Activated B cell treated with CpG ODN at 0.5 μM for 24 hours (primary cell): ENCODE results near the gene KCTD3. TPM values are rescaled to one million over a fixed set of nuclear protein-coding genes. Genes with fewer than 3 reads are reported as not detected.

Source experiments
- ATAC-seq: fragments of 200-7000 bp; cut with Tn5 transposase; one replicate; pipeline ENCODE4 v1.10.0; 2021; ENCODE audit warnings: low read depth, mild to moderate bottlenecking, moderate library complexity
- CTCF ChIA-PET: fragments of 350-600 bp; sonication (Branson Sonifier 250); formaldehyde crosslinking; loops from one replicate; lab custom pipeline; 2021; ENCODE audit warnings: antibody characterized with exemption; lab: Charles Lee
- POLR2A ChIA-PET: fragments of 350-600 bp; sonication (Branson Sonifier 250); formaldehyde crosslinking; loops from one replicate; lab custom pipeline; 2021; ENCODE audit warnings: antibody characterized with exemption; lab: Charles Lee
- DNase-seq: peaks from one replicate; pipeline ENCODE4 v3.0.0; 2022
- H3K27ac Mint-ChIP-seq: one replicate; pipeline ENCODE4 v1.8.0; 2020; ENCODE audit warnings: mixed read lengths
- H3K27me3 Mint-ChIP-seq: one replicate; pipeline ENCODE4 v1.8.0; 2021; ENCODE audit warnings: mixed read lengths
- H3K36me3 Mint-ChIP-seq: one replicate; pipeline ENCODE4 v1.8.0; 2021; ENCODE audit warnings: low read depth, mixed read lengths
- H3K4me1 Mint-ChIP-seq: one replicate; pipeline ENCODE4 v1.8.0; 2021; ENCODE audit warnings: mixed read lengths
- H3K4me3 Mint-ChIP-seq: one replicate; pipeline ENCODE4 v1.8.0; 2020; ENCODE audit warnings: mild to moderate bottlenecking, mixed read lengths
- H3K9me3 Mint-ChIP-seq: one replicate; pipeline ENCODE4 v1.8.0; 2020; ENCODE audit warnings: mixed read lengths
- intact Hi-C: fragments of 100-400 bp; cut with micrococcal nuclease; formaldehyde crosslinking; loops from one replicate; pipeline ENCODE4 v1.15.1; 2024
- total RNA-seq: library from RNA; stranded (reverse); gene quantifications from 2 replicates; pipeline ENCODE4 v1.2.3, GENCODE V29; 2022
- TF ChIP-seq, protein P1 (sequence below): fragments of 200-600 bp; IDR thresholded peaks from one replicate; pipeline ENCODE4 v1.8.0; 2022; ENCODE audit warnings: antibody characterized with exemption, mild to moderate bottlenecking

KCTD3 gene
- total RNA-seq, 1 donor from 2014 or later, result 5.8 TPM

DNA sequence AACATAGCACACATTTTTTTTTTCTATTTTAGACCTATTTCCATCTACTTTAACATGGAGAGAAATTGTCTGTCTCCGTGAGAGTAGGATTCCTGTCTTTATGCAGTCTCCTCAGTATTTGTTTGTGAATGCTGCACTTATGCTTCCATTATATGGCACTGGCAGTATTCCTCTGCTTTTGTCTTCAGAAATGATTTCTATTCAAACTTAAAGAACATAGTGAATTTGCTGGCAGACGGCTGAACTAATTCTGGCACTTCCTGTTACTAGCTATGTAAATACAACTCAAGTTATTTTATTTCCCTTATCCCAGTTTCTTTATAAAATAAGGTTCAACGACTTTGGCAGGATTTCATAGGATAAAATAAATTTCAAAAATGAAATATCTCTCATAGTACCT is 45.3 kb downstream of the KCTD3 start:
- CTCF ChIA-PET, result interaction anchor here (0.9 kb wide), 1 partner anchor 18 kb away, joined by 3 read pairs; no protein-coding TSS in a partner anchor
- no peaks in the 10 kb centered on the region for H3K27me3 Mint-ChIP-seq
- peaks cover 19% of the 10 kb centered on the region for H3K36me3 Mint-ChIP-seq
- no peaks in the 10 kb centered on the region for H3K9me3 Mint-ChIP-seq
- POLR2A ChIA-PET, result no interaction called here
- TF ChIP-seq, protein P1, sequence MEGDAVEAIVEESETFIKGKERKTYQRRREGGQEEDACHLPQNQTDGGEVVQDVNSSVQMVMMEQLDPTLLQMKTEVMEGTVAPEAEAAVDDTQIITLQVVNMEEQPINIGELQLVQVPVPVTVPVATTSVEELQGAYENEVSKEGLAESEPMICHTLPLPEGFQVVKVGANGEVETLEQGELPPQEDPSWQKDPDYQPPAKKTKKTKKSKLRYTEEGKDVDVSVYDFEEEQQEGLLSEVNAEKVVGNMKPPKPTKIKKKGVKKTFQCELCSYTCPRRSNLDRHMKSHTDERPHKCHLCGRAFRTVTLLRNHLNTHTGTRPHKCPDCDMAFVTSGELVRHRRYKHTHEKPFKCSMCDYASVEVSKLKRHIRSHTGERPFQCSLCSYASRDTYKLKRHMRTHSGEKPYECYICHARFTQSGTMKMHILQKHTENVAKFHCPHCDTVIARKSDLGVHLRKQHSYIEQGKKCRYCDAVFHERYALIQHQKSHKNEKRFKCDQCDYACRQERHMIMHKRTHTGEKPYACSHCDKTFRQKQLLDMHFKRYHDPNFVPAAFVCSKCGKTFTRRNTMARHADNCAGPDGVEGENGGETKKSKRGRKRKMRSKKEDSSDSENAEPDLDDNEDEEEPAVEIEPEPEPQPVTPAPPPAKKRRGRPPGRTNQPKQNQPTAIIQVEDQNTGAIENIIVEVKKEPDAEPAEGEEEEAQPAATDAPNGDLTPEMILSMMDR, result no peak
- DNase-seq, result no peak
- intact Hi-C loops, result no loop called here
- ATAC-seq, result no peak
- no peaks in the 10 kb centered on the region for H3K4me1 Mint-ChIP-seq
- no peak overlapping the region for H3K4me3 Mint-ChIP-seq
- H3K27ac Mint-ChIP-seq, result no peak overlapping the region

GRCh38 chr1:215617979-215618378 is 50.9 kb downstream of the KCTD3 start:
- ATAC-seq (no peak), DNase-seq (no peak)
- Mint-ChIP-seq H3K27me3 (no peaks in the 10 kb centered on the region), H3K27ac (no peak overlapping the region), H3K4me3 (no peak overlapping the region), H3K9me3 (no peaks in the 10 kb centered on the region), H3K36me3 (peaks cover 16% of the 10 kb centered on the region), H3K4me1 (no peaks in the 10 kb centered on the region)
- ChIA-PET POLR2A (no interaction called here), CTCF (no interaction called here)
- intact Hi-C loops, result no loop called here
- TF ChIP-seq, protein P1, result no peak

DNA sequence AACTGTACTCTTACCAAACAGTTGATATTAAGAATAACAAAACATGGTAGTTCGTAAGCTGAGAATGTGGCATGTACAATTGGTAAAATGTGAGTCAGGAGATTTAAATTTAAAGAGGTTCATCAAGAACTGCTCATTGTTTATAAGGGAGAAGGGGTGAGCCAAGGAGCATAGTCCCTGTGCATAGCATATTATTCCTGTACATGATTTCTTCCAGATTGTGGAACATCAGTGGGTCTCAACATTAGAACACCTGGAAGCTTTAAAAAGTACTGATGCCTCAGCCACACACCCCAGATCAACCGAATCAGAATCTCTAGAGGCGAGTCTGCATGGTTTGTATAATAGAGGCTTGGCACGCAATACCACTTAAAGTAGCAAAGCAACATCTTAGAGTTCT is 56.1 kb downstream of the KCTD3 start:
- POLR2A ChIA-PET, result no interaction called here
- intact Hi-C loops, result no loop called here
- H3K4me1 Mint-ChIP-seq, result no peaks in the 10 kb centered on the region
- H3K9me3 Mint-ChIP-seq, result peaks cover 2% of the 10 kb centered on the region
- H3K27me3 Mint-ChIP-seq, result no peaks in the 10 kb centered on the region
- ATAC-seq (no peak), DNase-seq (no peak)
- no peak overlapping the region for H3K27ac Mint-ChIP-seq
- TF ChIP-seq, protein P1, result no peak
- CTCF ChIA-PET, result no interaction called here
- no peak overlapping the region for H3K4me3 Mint-ChIP-seq
- H3K36me3 Mint-ChIP-seq, result peaks cover 6% of the 10 kb centered on the region

DNA sequence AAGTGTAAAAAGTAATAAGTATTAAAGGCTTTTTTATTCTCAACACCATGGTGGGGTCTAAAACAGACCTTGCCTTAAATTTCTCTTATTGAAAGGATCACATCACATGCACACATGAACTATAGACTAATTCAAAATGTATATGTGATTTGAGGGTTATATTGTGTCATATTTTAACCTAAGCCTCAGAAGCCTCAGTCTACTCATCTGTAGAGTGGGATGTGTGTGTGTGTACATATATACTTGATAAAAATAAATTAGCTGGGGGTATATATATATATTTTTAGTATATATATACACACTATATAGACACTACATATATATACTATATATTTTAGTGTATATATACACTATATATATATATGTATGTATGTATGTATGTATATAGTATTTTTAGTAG is 58.8 kb downstream of the KCTD3 start:
- POLR2A ChIA-PET, result interaction anchor here (0.5 kb wide), 1 partner anchor 1989 kb away, joined by 5 read pairs; no protein-coding TSS in a partner anchor

DNA sequence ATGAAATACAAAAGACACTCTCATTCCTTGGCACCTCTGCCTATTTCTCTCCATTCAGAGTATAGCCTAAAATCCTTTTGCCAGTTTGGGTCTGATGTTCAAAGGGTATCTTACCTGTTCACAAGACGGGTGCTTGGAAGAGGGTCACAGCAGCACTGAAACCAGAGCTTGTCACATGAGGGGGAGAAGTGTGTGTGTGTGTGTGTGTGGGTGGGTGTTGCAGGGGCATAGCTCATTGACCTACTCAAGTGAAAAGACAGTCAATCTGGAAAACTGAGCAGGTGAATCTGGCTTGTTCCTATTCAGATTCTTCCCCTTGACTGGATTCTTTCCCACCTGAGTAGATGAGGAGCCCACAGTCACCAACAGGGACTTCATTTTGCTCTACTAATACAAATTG is 63.9 kb downstream of the KCTD3 start:
- TF ChIP-seq, protein P1, result no peak
- intact Hi-C loops, result no loop called here
- ChIA-PET CTCF (no interaction called here), POLR2A (no interaction called here)
- DNase-seq (no peak), ATAC-seq (no peak)
- Mint-ChIP-seq H3K9me3 (peaks cover 2% of the 10 kb centered on the region), H3K4me3 (no peak overlapping the region), H3K4me1 (no peaks in the 10 kb centered on the region), H3K27ac (no peak overlapping the region), H3K36me3 (no peaks in the 10 kb centered on the region), H3K27me3 (no peaks in the 10 kb centered on the region)

More for the DNA sequence above, 58.8 kb downstream of the KCTD3 start:
- no peaks in the 10 kb centered on the region for H3K36me3 Mint-ChIP-seq
- H3K9me3 Mint-ChIP-seq, result peaks cover 2% of the 10 kb centered on the region
- no peaks in the 10 kb centered on the region for H3K27me3 Mint-ChIP-seq
- no peak overlapping the region for H3K27ac Mint-ChIP-seq
- DNase-seq, result no peak
- ATAC-seq, result no peak
- no peaks in the 10 kb centered on the region for H3K4me1 Mint-ChIP-seq
- intact Hi-C loops, result no loop called here
- no peak overlapping the region for H3K4me3 Mint-ChIP-seq
- CTCF ChIA-PET, result no interaction called here
- TF ChIP-seq, protein P1, result no peak
